ENCODE data around the gene MEPCE.

Gene MEPCE

DNA sequence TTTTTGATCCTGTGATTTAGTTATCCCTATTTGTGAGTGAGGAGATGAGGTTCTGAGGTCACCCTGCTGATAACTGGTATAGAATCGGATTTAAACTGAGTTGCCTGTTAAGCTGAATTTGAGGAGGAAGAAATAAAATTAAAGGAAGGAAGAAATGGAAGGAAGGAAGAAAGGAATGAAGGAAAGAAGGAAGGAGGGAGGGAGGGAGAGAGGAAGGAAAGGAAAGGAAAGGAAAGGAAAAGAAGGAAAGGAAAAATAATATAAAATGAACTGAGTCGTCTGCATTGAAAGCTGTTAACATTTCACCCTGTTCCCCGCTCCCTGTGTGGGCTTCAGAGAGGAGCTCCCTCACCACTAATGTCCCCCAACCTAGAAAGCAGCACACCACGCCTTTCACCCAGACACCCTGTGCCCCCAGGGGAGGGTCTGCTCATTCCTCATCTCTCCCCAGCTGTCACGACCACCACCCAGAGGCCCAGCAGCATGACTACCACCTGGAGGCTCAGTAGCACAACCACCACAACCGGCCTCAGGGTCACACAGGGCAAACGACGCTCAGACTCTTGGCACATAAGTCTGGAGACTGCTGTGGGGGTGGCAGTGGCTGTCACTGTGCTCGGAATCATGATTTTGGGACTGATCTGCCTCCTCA, 40.1 kb upstream of the MEPCE start:
- Histone ChIP-seq H3K23ac (ENCODE audit: low read depth, low read length, poor library complexity) (peak overlapping the region; percentile 16), H2BK12ac (ENCODE audit: low read length) (no peak overlapping the region), H3K14ac (ENCODE audit: low read length) (no peak overlapping the region), H3K4ac (ENCODE audit: low read length) (no peak overlapping the region), H3K18ac (ENCODE audit: low read length) (no peak overlapping the region), H2AFZ (ENCODE audit: low read length) (no peak overlapping the region), H3K27me3 (ENCODE audit: control insufficient read depth in 3 of 3, insufficient read depth in 3 of 3, low read depth in 1 of 3, low read length in 3 of 3) (peaks cover 0 to 7% (median 0%) of the 10 kb centered on the region in 3 experiments), H3K4me1 (ENCODE audit: control insufficient read depth in 2 of 2, insufficient read depth in 1 of 2, low read depth in 1 of 2, low read length in 2 of 2) (no peaks in the 10 kb centered on the region), H3K27ac (replicated peaks; ENCODE audit: low read length) (no peak overlapping the region), H3K79me1 (ENCODE audit: low read depth, low read length) (no peaks in the 10 kb centered on the region), H4K8ac (ENCODE audit: low read depth, low read length) (no peak overlapping the region), H3K4me3 (ENCODE audit: low read length in 2 of 2) (no peak overlapping the region), H3K4me2 (ENCODE audit: insufficient read depth, low read length, poor library complexity, severe bottlenecking) (no peak overlapping the region), H2BK15ac (ENCODE audit: low read length) (no peak overlapping the region), H2BK120ac (ENCODE audit: low read depth, low read length) (no peak overlapping the region), H3K36me3 (replicated peaks in 1 of 2; ENCODE audit: control insufficient read depth in 2 of 2, insufficient read depth in 2 of 2, low read length in 2 of 2) (no peaks in the 10 kb centered on the region), H3K9me3 (replicated peaks in 1 of 2; ENCODE audit: control insufficient read depth in 2 of 2, insufficient read depth in 1 of 2, low read depth in 1 of 2, low read length in 2 of 2) (no peaks in the 10 kb centered on the region), H2AK5ac (ENCODE audit: low read depth, low read length) (no peak overlapping the region), H4K91ac (ENCODE audit: low read depth, low read length, poor library complexity) (no peak overlapping the region), H2BK5ac (ENCODE audit: low read length) (no peak overlapping the region), H3K9ac (ENCODE audit: low read depth, low read length, poor library complexity) (no peak overlapping the region)
- 100% methylated on average over 1 of the region's 9 CpGs; no CpG with 5 or more reads in 1 of the 2 donors for WGBS, 2 donors (ENCODE audit: extremely low coverage in 2 of 2, insufficient read length in 2 of 2, insufficient replicate concordance in 1 of 2)
- no peak for DNase-seq (ENCODE audit: low spot score)

GRCh38 chr7:100390286-100391009, 39.2 kb upstream of the MEPCE start:
- Histone ChIP-seq H2AFZ (ENCODE audit: low read length) (no peak overlapping the region), H3K9me3 (replicated peaks in 1 of 2; ENCODE audit: control insufficient read depth in 2 of 2, insufficient read depth in 1 of 2, low read depth in 1 of 2, low read length in 2 of 2) (no peaks in the 10 kb centered on the region), H3K4ac (ENCODE audit: low read length) (no peak overlapping the region), H2BK15ac (ENCODE audit: low read length) (no peak overlapping the region), H3K9ac (ENCODE audit: low read depth, low read length, poor library complexity) (no peak overlapping the region), H3K4me3 (ENCODE audit: low read length in 2 of 2) (no peak overlapping the region), H2BK5ac (ENCODE audit: low read length) (no peak overlapping the region), H3K14ac (ENCODE audit: low read length) (no peak overlapping the region), H3K27me3 (ENCODE audit: control insufficient read depth in 3 of 3, insufficient read depth in 3 of 3, low read depth in 1 of 3, low read length in 3 of 3) (peaks cover 0 to 10% (median 0%) of the 10 kb centered on the region in 3 experiments), H4K91ac (ENCODE audit: low read depth, low read length, poor library complexity) (no peak overlapping the region), H3K79me1 (ENCODE audit: low read depth, low read length) (no peaks in the 10 kb centered on the region), H2BK12ac (ENCODE audit: low read length) (no peak overlapping the region), H2AK5ac (ENCODE audit: low read depth, low read length) (no peak overlapping the region), H4K8ac (ENCODE audit: low read depth, low read length) (no peak overlapping the region), H3K36me3 (replicated peaks in 1 of 2; ENCODE audit: control insufficient read depth in 2 of 2, insufficient read depth in 2 of 2, low read length in 2 of 2) (no peaks in the 10 kb centered on the region), H2BK120ac (ENCODE audit: low read depth, low read length) (no peak overlapping the region), H3K23ac (ENCODE audit: low read depth, low read length, poor library complexity) (no peak overlapping the region), H3K18ac (ENCODE audit: low read length) (no peak overlapping the region), H3K4me1 (ENCODE audit: control insufficient read depth in 2 of 2, insufficient read depth in 1 of 2, low read depth in 1 of 2, low read length in 2 of 2) (no peaks in the 10 kb centered on the region), H3K4me2 (ENCODE audit: insufficient read depth, low read length, poor library complexity, severe bottlenecking) (no peak overlapping the region), H3K27ac (replicated peaks; ENCODE audit: low read length) (no peak overlapping the region)
- no peak for DNase-seq (ENCODE audit: low spot score)
- no CpG with 5 or more reads among the region's 3 CpGs for WGBS, 2 donors (ENCODE audit: extremely low coverage in 2 of 2, insufficient read length in 2 of 2, insufficient replicate concordance in 1 of 2)

GRCh38 chr7:100393233-100393905, 36.3 kb upstream of the MEPCE start:
- H2BK5ac ChIP-seq (ENCODE audit: low read length) = no peak overlapping the region
- no peak overlapping the region for H3K23ac ChIP-seq (ENCODE audit: low read depth, low read length, poor library complexity)
- peaks cover 0 to 6% of the 10 kb centered on the region in 2 donors for H3K4me1 ChIP-seq (ENCODE audit: control insufficient read depth in 2 of 2, insufficient read depth in 1 of 2, low read depth in 1 of 2, low read length in 2 of 2)
- no peak overlapping the region for H2BK12ac ChIP-seq (ENCODE audit: low read length)
- H2AFZ ChIP-seq (ENCODE audit: low read length) = no peak overlapping the region
- no peak overlapping the region for H3K14ac ChIP-seq (ENCODE audit: low read length)
- no peak overlapping the region for H3K18ac ChIP-seq (ENCODE audit: low read length)
- H3K9me3 ChIP-seq (replicated peaks in 1 of 2; ENCODE audit: control insufficient read depth in 2 of 2, insufficient read depth in 1 of 2, low read depth in 1 of 2, low read length in 2 of 2) = no peaks in the 10 kb centered on the region
- no peaks in the 10 kb centered on the region for H3K36me3 ChIP-seq (replicated peaks in 1 of 2; ENCODE audit: control insufficient read depth in 2 of 2, insufficient read depth in 2 of 2, low read length in 2 of 2)
- no CpG with 5 or more reads among the region's 4 CpGs for WGBS, 2 donors (ENCODE audit: extremely low coverage in 2 of 2, insufficient read length in 2 of 2, insufficient replicate concordance in 1 of 2)
- no peak for DNase-seq (ENCODE audit: low spot score)
- no peak overlapping the region for H3K27ac ChIP-seq (replicated peaks; ENCODE audit: low read length)
- no peak overlapping the region for H2BK15ac ChIP-seq (ENCODE audit: low read length)
- H4K8ac ChIP-seq (ENCODE audit: low read depth, low read length) = no peak overlapping the region
- H3K79me1 ChIP-seq (ENCODE audit: low read depth, low read length) = no peaks in the 10 kb centered on the region
- no peak overlapping the region for H3K9ac ChIP-seq (ENCODE audit: low read depth, low read length, poor library complexity)
- H3K4me3 ChIP-seq (ENCODE audit: low read length in 2 of 2) = no peak overlapping the region
- H3K4ac ChIP-seq (ENCODE audit: low read length) = no peak overlapping the region
- H3K4me2 ChIP-seq (ENCODE audit: insufficient read depth, low read length, poor library complexity, severe bottlenecking) = no peak overlapping the region
- H2AK5ac ChIP-seq (ENCODE audit: low read depth, low read length) = no peak overlapping the region
- H3K27me3 ChIP-seq (ENCODE audit: control insufficient read depth in 3 of 3, insufficient read depth in 3 of 3, low read depth in 1 of 3, low read length in 3 of 3) = peaks cover 0 to 10% (median 0%) of the 10 kb centered on the region in 3 experiments
- no peak overlapping the region for H2BK120ac ChIP-seq (ENCODE audit: low read depth, low read length)
- H4K91ac ChIP-seq (ENCODE audit: low read depth, low read length, poor library complexity) = no peak overlapping the region

- Histone ChIP-seq H4K91ac (ENCODE audit: low read depth, low read length, poor library complexity) (no peak overlapping the region), H3K4me1 (ENCODE audit: control insufficient read depth in 2 of 2, insufficient read depth in 1 of 2, low read depth in 1 of 2, low read length in 2 of 2) (peaks cover 0 to 8% of the 10 kb centered on the region in 2 donors), H4K8ac (ENCODE audit: low read depth, low read length) (no peak overlapping the region), H3K9ac (ENCODE audit: low read depth, low read length, poor library complexity) (no peak overlapping the region), H3K4me3 (ENCODE audit: low read length in 2 of 2) (no peak overlapping the region), H2BK15ac (ENCODE audit: low read length) (no peak overlapping the region), H3K27ac (replicated peaks; ENCODE audit: low read length) (no peak overlapping the region), H2BK12ac (ENCODE audit: low read length) (no peak overlapping the region), H3K9me3 (replicated peaks in 1 of 2; ENCODE audit: control insufficient read depth in 2 of 2, insufficient read depth in 1 of 2, low read depth in 1 of 2, low read length in 2 of 2) (no peaks in the 10 kb centered on the region), H3K4me2 (ENCODE audit: insufficient read depth, low read length, poor library complexity, severe bottlenecking) (no peak overlapping the region), H3K18ac (ENCODE audit: low read length) (no peak overlapping the region), H3K4ac (ENCODE audit: low read length) (no peak overlapping the region), H3K14ac (ENCODE audit: low read length) (no peak overlapping the region), H3K36me3 (replicated peaks in 1 of 2; ENCODE audit: control insufficient read depth in 2 of 2, insufficient read depth in 2 of 2, low read length in 2 of 2) (no peaks in the 10 kb centered on the region), H2BK120ac (ENCODE audit: low read depth, low read length) (no peak overlapping the region), H3K27me3 (ENCODE audit: control insufficient read depth in 3 of 3, insufficient read depth in 3 of 3, low read depth in 1 of 3, low read length in 3 of 3) (peaks cover 0 to 10% (median 0%) of the 10 kb centered on the region in 3 experiments), H3K23ac (ENCODE audit: low read depth, low read length, poor library complexity) (no peak overlapping the region), H2AFZ (ENCODE audit: low read length) (no peak overlapping the region), H2BK5ac (ENCODE audit: low read length) (no peak overlapping the region), H3K79me1 (ENCODE audit: low read depth, low read length) (no peaks in the 10 kb centered on the region), H2AK5ac (ENCODE audit: low read depth, low read length) (no peak overlapping the region)
- no peak for DNase-seq (ENCODE audit: low spot score)
- WGBS, 2 donors (ENCODE audit: extremely low coverage in 2 of 2, insufficient read length in 2 of 2, insufficient replicate concordance in 1 of 2) = no CpG with 5 or more reads among the region's 2 CpGs
These were observed 35.6 kb upstream of the MEPCE start for GRCh38 chr7:100394077-100394476.
